IMR-90 (cell line): Measurements from ENCODE around the gene ROS1.

ENCODE experiments used
- FOS ChIP-seq: fragments of 150-350 bp; IDR thresholded peaks from 2 replicates; pipeline ENCODE4 v1.6.1; 2016; ENCODE audit warnings: low read depth, low read length
- MXI1 ChIP-seq: IDR thresholded peaks from 2 replicates; pipeline ENCODE4 v1.6.1; 2012; ENCODE audit warnings: low read depth, mild to moderate bottlenecking, low read length, moderate library complexity, borderline replicate concordance
- RAD21 ChIP-seq: IDR thresholded peaks from 2 replicates; pipeline ENCODE4 v1.6.1; 2012; ENCODE audit warnings: low read length, improper control_type of control experiment
- TF ChIP-seq, protein P1 (sequence below): conservative IDR thresholded peaks from 2 replicates; pipeline ENCODE4 v1.5.1; 2012; ENCODE audit warnings: mild to moderate bottlenecking, low read depth, low read length, improper control_type of control experiment
- TF ChIP-seq, protein P2 (sequence below): fragments of 150-350 bp; IDR thresholded peaks from 2 replicates; pipeline ENCODE4 v1.6.1; 2016; ENCODE audit warnings: low read depth, mild to moderate bottlenecking, low read length, moderate library complexity, borderline replicate concordance

DNA sequence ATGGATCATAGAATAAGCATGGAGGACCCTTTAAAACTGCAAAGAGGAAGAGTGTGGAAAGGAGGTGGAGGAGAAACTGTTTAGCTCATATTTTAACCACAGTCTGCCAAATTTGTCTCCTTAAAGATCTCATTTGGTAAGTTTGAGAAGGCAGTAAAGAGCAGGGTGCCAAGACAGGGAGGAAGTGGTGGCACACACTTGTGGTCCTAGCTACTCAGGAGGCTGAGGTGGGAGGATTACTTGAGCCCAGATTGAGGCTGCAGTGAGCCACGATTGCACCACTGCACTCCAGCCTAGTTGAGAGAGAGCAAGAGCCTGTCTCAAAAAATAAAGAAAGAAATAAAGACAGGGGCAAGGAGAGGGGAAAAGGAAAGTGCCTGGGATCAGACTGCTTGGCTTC lies 39.9 kb upstream of the ROS1 start:
- TF ChIP-seq FOS (no peak), MXI1 (no peak), RAD21 (no peak)
- TF ChIP-seq, protein P1, sequence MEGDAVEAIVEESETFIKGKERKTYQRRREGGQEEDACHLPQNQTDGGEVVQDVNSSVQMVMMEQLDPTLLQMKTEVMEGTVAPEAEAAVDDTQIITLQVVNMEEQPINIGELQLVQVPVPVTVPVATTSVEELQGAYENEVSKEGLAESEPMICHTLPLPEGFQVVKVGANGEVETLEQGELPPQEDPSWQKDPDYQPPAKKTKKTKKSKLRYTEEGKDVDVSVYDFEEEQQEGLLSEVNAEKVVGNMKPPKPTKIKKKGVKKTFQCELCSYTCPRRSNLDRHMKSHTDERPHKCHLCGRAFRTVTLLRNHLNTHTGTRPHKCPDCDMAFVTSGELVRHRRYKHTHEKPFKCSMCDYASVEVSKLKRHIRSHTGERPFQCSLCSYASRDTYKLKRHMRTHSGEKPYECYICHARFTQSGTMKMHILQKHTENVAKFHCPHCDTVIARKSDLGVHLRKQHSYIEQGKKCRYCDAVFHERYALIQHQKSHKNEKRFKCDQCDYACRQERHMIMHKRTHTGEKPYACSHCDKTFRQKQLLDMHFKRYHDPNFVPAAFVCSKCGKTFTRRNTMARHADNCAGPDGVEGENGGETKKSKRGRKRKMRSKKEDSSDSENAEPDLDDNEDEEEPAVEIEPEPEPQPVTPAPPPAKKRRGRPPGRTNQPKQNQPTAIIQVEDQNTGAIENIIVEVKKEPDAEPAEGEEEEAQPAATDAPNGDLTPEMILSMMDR = no peak
- TF ChIP-seq, protein P2, sequence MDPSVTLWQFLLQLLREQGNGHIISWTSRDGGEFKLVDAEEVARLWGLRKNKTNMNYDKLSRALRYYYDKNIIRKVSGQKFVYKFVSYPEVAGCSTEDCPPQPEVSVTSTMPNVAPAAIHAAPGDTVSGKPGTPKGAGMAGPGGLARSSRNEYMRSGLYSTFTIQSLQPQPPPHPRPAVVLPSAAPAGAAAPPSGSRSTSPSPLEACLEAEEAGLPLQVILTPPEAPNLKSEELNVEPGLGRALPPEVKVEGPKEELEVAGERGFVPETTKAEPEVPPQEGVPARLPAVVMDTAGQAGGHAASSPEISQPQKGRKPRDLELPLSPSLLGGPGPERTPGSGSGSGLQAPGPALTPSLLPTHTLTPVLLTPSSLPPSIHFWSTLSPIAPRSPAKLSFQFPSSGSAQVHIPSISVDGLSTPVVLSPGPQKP = no peak
